GM18499 (cell line): ENCODE measurements around the gene TBL2.
"Not testable (repeated sequence)": the region's sequence is repeated elsewhere in the genome, so short reads cannot be mapped to it uniquely, and the experiment has no call there.

Experiments used
- ATAC-seq: cut with Tn5 transposase; IDR thresholded peaks from one replicate; pipeline ENCODE4 v1.9.1; 2021; ENCODE audit warnings: moderate number of reproducible peaks; ENCODE audit not compliant: insufficient read depth, unreplicated experiment

The TBL2 gene

GRCh38 chr7:73538510-73538909 is 39.9 kb downstream of the TBL2 start:
- not testable (repeated sequence) for ATAC-seq

- no peak for ATAC-seq
Measured at GRCh38 chr7:73537051-73537450, 41.3 kb downstream of the TBL2 start.

- ATAC-seq: no peak
Measured at GRCh38 chr7:73536479-73536878, 41.9 kb downstream of the TBL2 start.

- not testable (repeated sequence) for ATAC-seq
Measured at GRCh38 chr7:73535918-73536317, 42.5 kb downstream of the TBL2 start.

GRCh38 chr7:73533742-73534141 is 44.6 kb downstream of the TBL2 start:
- ATAC-seq: no peak

- no peak for ATAC-seq
Measured at GRCh38 chr7:73532224-73532623, 46.2 kb downstream of the TBL2 start.

- ATAC-seq: no peak
Measured at GRCh38 chr7:73530800-73531199, 47.6 kb downstream of the TBL2 start.

- no peak for ATAC-seq
Measured at GRCh38 chr7:73526896-73527821, 51.2 kb downstream of the TBL2 start.

GRCh38 chr7:73526158-73526494 is 52.3 kb downstream of the TBL2 start:
- not testable (repeated sequence) for ATAC-seq

GRCh38 chr7:73522105-73522872 is 56.1 kb downstream of the TBL2 start, which contains the start of gene BAZ1B:
BAZ1B (minus strand) TSS chr7:73522293; CDS start chr7:73521933, 360 bp downstream.
- ATAC-seq: peak; percentile 66

- peak; percentile 12 for ATAC-seq
Measured at GRCh38 chr7:73521636-73522104, 56.7 kb downstream of the TBL2 start.

GRCh38 chr7:73520673-73521635 is 57.4 kb downstream of the TBL2 start:
- ATAC-seq: no peak

- no peak for ATAC-seq
Measured at GRCh38 chr7:73519867-73520672, 58.3 kb downstream of the TBL2 start.

- ATAC-seq: no peak
Measured at GRCh38 chr7:73518470-73518869, 59.9 kb downstream of the TBL2 start.
